Bronchial epithelial cell (primary cell): ENCODE data around the gene SLC9A9. TPM values are rescaled to one million over a fixed set of nuclear protein-coding genes. Genes with fewer than 3 reads are reported as not detected.

Experiments
- DNase-seq: peaks from one replicate; pipeline ENCODE4 v3.0.0-alpha.2; 2010; ENCODE audit warnings: low read depth
- FAIRE-seq: peaks from 2 replicates; lab custom pipeline; 2011; peaks lifted over from hg19 to GRCh38; lab: Jason Lieb, UNC
- H3K27me3 ChIP-seq: 2 replicates; pipeline ENCODE4 v1.5.1; 2011; ENCODE audit warnings: low read length; ENCODE audit not compliant: control insufficient read depth, insufficient read depth
- H3K36me3 ChIP-seq: 2 replicates; pipeline ENCODE4 v1.5.1; 2011; ENCODE audit warnings: low read length; ENCODE audit not compliant: control insufficient read depth, insufficient read depth
- H3K4me3 ChIP-seq: 2 replicates; pipeline ENCODE4 v1.5.1; 2011; ENCODE audit warnings: mild to moderate bottlenecking, low read depth, low read length, control low read depth
- CTCF ChIP-seq: IDR thresholded peaks from 2 replicates; pipeline ENCODE4 v1.5.1; 2011; ENCODE audit warnings: mild to moderate bottlenecking, moderate library complexity, low read length, control low read depth, inconsistent platforms; ENCODE audit not compliant: insufficient read depth, severe bottlenecking
- total RNA-seq: library from RNA; depleted of rRNA; stranded (reverse); fragments of >200 nt; gene quantifications from 2 replicates; pipeline ENCODE4 v1.2.1, GENCODE V29; 2014

Gene SLC9A9
- total RNA-seq, 1 donor from 2014 or later: 1.3 TPM

DNA sequence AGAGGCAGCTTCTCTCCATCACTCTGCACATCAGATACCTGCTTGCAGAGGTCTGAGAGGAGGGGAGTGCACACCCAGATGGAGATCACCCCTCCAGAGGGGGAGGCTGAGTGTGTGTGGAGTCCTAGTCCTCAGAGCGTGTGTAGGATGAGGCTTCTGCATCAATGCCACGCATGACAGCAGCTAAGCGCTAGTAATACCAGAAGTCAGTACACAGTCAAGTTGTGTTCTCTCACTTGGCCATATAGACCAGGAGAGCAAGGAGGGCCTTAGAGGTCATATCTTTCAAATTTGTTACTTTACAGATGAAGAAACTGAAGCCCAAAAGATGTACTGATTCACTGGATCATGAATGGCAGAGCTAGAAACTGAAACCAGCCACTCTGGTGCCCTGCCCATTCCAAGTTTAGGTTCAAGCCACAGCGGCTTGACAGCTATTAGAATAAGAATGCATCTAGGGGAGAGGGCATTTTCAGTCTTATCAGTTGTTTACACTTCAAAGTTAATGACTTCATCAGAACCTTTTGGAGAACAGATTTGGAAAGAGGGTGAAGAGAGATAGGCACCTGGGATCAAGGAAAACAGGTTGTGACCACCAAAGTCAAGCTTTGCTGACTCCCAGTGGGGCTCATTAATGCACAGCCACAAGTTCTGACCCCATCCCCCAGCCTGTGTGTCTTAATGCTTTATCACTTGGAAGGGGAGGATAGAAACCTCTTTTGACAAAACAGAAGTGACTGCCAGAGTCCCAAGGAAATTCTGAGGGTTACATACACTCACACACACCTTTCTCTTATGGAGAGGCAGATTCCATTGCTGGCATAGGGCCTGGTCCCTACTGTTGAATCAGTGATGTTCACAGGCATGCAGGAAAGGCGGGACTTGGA, 418.4 kb downstream of the SLC9A9 start:
- H3K4me3 ChIP-seq: no peak overlapping the region
- FAIRE-seq (no peak), DNase-seq (peak; percentile 22)
- H3K27me3 ChIP-seq: no peaks in the 10 kb centered on the region
- H3K36me3 ChIP-seq: no peaks in the 10 kb centered on the region
- no peak for TF ChIP-seq CTCF

DNA sequence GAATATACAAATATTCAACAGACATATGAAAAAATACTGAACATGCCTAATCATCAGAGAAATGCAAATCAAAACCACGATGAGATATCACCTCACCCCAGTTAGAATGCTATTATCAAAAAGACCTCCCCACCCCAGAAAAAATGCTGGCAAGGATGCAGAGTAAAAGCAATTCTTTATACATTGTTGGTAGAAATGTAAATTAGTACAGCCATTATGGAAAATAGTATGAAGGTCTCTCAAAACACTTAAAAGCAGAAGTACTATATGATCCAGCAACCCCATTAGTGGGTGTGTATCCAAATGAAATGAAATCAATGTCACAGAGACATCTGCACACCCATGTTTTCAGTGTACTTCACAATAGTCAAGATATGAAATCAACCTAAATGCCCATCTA, 420.0 kb downstream of the SLC9A9 start:
- DNase-seq (no peak), FAIRE-seq (no peak)
- no peak for TF ChIP-seq CTCF
- Histone ChIP-seq H3K36me3 (no peaks in the 10 kb centered on the region), H3K27me3 (no peaks in the 10 kb centered on the region), H3K4me3 (no peak overlapping the region)

DNA sequence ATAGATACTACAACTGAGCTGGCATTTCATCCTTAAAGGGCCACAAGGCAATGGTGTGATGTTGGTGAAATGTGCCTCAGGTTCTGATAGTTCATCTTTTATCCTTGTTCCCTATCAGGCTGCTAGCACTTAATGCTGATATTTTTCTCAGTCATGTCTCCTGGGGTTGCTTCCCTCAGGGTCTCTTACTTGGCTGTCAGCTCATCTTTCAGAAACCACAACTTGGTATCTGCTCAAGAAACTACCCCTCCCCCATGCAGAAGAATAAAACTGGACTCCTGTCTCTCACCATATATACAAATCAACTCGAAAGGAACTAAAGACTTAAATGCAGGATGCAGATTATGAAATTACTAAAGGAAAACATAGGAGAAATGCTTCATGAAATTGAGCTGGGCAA, 420.6 kb downstream of the SLC9A9 start:
- TF ChIP-seq CTCF: no peak
- DNase-seq: no peak
- no peaks in the 10 kb centered on the region for H3K36me3 ChIP-seq
- no peak overlapping the region for H3K4me3 ChIP-seq
- no peaks in the 10 kb centered on the region for H3K27me3 ChIP-seq
- FAIRE-seq: no peak

DNA sequence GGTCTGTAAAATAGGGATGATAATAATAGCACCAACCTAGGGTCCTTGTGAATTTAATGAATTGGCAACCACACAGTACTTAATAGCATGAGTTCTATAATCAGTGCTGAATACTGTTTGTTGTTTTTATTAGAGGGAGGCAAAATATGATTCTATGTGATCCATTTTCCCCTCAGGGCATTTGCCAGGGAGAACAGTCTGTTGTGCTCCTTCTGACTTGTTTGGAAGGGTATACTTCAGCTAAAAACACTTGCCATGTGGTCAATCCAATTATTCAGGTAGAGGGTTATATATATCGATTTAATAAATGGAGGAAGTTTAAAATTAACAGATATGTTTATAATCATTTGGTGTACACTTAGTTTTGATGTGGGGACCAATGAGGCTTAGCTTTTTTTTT, 423.4 kb downstream of the SLC9A9 start:
- no peaks in the 10 kb centered on the region for H3K27me3 ChIP-seq
- no peak overlapping the region for H3K4me3 ChIP-seq
- H3K36me3 ChIP-seq: no peaks in the 10 kb centered on the region
- TF ChIP-seq CTCF: no peak
- DNase-seq (no peak), FAIRE-seq (no peak)

- H3K36me3 ChIP-seq: no peaks in the 10 kb centered on the region
- no peak for FAIRE-seq
- no peak for TF ChIP-seq CTCF
These were observed 426.7 kb downstream of the SLC9A9 start for GRCh38 chr3:143421556-143421955.

More at GRCh38 chr3:143421556-143421955, 426.7 kb downstream of the SLC9A9 start:
- Histone ChIP-seq H3K27me3 (no peaks in the 10 kb centered on the region), H3K4me3 (no peak overlapping the region)
- no peak for DNase-seq
